Mammary epithelial cell (primary cell): ENCODE results near the gene EIF3L.
"Not testable (repeated sequence)": the region's sequence is repeated elsewhere in the genome, so short reads cannot be mapped to it uniquely, and the experiment has no call there.

Source experiments
- EZH2 ChIP-seq: IDR thresholded peaks from 2 replicates; pipeline ENCODE4 v1.6.1; 2012; ENCODE audit warnings: low read length, inconsistent platforms, borderline replicate concordance
- TF ChIP-seq, protein P1 (sequence below), 2 donors: IDR thresholded peaks in 1 of 2; conservative IDR thresholded peaks in 1 of 2; 2 replicates each; pipeline ENCODE4 v1.5.1; 2011 to 2012; ENCODE audit warnings: inconsistent platforms in 2 of 2, low read length in 2 of 2, mild to moderate bottlenecking in 2 of 2, control low read depth in 1 of 2, low read depth in 1 of 2; ENCODE audit not compliant: insufficient read depth in 1 of 2; ENCODE audit errors: extremely low read depth in 1 of 2

DNA sequence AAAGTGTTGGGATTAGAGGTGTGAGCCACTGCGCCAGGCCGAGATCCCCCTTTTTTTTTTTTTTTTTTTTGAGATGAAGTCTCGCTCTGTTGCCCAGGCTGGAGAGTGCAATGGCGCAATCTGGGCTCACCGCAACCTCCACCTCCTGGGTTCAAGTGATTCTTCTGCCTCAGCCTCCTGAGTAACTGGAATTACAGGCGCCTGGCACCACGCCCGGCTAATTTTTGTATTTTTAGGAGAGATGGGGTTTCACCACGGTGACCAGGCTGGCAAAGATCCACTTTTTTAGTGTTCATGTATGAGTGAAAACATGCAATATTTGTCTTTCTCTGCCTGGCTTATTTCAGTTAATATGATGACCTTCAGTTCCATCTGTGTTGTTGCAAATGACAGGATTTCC lies 49.2 kb upstream of the EIF3L start:
- TF ChIP-seq, protein P1, sequence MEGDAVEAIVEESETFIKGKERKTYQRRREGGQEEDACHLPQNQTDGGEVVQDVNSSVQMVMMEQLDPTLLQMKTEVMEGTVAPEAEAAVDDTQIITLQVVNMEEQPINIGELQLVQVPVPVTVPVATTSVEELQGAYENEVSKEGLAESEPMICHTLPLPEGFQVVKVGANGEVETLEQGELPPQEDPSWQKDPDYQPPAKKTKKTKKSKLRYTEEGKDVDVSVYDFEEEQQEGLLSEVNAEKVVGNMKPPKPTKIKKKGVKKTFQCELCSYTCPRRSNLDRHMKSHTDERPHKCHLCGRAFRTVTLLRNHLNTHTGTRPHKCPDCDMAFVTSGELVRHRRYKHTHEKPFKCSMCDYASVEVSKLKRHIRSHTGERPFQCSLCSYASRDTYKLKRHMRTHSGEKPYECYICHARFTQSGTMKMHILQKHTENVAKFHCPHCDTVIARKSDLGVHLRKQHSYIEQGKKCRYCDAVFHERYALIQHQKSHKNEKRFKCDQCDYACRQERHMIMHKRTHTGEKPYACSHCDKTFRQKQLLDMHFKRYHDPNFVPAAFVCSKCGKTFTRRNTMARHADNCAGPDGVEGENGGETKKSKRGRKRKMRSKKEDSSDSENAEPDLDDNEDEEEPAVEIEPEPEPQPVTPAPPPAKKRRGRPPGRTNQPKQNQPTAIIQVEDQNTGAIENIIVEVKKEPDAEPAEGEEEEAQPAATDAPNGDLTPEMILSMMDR (conservative IDR thresholded peaks at IDR 0.05 in 1 of 2, IDR thresholded peaks at IDR 0.05 in 1 of 2; ENCODE audit: extremely low read depth in 1 of 2, insufficient read depth in 1 of 2, low read depth in 1 of 2, low read length in 2 of 2), result not testable (repeated sequence)
- not testable (repeated sequence) for TF ChIP-seq EZH2
